ENCODE results near the gene ABI1. TPM values are rescaled to one million over a fixed set of nuclear protein-coding genes. Genes with fewer than 3 reads are reported as not detected.

The ABI1 gene
- total RNA-seq, 1 experiment from 2014 or later: 50.8 TPM

- Histone ChIP-seq H4K20me1 (ENCODE audit: insufficient read depth) (no peaks in the 10 kb centered on the region; the same call in 1 of the 2 replicates), H3K4me1 (replicated peaks; ENCODE audit: insufficient read depth) (no peaks in the 10 kb centered on the region), H3K9me3 (ENCODE audit: insufficient read depth, low read depth) (no peaks in the 10 kb centered on the region), H3K36me3 (ENCODE audit: low read depth) (no peaks in the 10 kb centered on the region), H3K27me3 (ENCODE audit: insufficient read depth, low read depth) (no peaks in the 10 kb centered on the region), H3K9me2 (ENCODE audit: insufficient read depth) (no peaks in the 10 kb centered on the region), H3K27ac (no peak overlapping the region), H2AFZ (no peak overlapping the region), H3K4me3 (no peak overlapping the region), H3F3A (ENCODE audit: insufficient read depth, low read depth) (no peaks in the 10 kb centered on the region), H3K4me2 (no peak overlapping the region), H3K79me2 (ENCODE audit: low read depth) (0 out of 2 replicates have a peak, but pooled peaks cover 9% of the 10 kb centered on the region)
- intact Hi-C loops (cut with micrococcal nuclease; ENCODE audit: unreplicated experiment): no loop called here
- no peak for DNase-seq
- TF ChIP-seq EZH2 (IDR thresholded peaks at IDR 0.05; ENCODE audit: low read depth): no peak
- TF ChIP-seq, protein P1, sequence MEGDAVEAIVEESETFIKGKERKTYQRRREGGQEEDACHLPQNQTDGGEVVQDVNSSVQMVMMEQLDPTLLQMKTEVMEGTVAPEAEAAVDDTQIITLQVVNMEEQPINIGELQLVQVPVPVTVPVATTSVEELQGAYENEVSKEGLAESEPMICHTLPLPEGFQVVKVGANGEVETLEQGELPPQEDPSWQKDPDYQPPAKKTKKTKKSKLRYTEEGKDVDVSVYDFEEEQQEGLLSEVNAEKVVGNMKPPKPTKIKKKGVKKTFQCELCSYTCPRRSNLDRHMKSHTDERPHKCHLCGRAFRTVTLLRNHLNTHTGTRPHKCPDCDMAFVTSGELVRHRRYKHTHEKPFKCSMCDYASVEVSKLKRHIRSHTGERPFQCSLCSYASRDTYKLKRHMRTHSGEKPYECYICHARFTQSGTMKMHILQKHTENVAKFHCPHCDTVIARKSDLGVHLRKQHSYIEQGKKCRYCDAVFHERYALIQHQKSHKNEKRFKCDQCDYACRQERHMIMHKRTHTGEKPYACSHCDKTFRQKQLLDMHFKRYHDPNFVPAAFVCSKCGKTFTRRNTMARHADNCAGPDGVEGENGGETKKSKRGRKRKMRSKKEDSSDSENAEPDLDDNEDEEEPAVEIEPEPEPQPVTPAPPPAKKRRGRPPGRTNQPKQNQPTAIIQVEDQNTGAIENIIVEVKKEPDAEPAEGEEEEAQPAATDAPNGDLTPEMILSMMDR (conservative IDR thresholded peaks at IDR 0.05): no peak
- no TSS peak for BruUV-seq (replicated peaks)
- CTCF ChIA-PET: no interaction called here
- POLR2A ChIA-PET (ENCODE audit: unreplicated experiment): no interaction called here
These were observed 59.5 kb downstream of the ABI1 start for GRCh38 chr10:26801274-26801673.

- Histone ChIP-seq H3K4me2 (no peak overlapping the region), H4K20me1 (ENCODE audit: insufficient read depth) (no peaks in the 10 kb centered on the region; the same call in none of the 2 replicates), H3K36me3 (ENCODE audit: low read depth) (no peaks in the 10 kb centered on the region), H3F3A (ENCODE audit: insufficient read depth, low read depth) (no peaks in the 10 kb centered on the region), H3K9me2 (ENCODE audit: insufficient read depth) (no peaks in the 10 kb centered on the region), H3K27me3 (ENCODE audit: insufficient read depth, low read depth) (no peaks in the 10 kb centered on the region), H3K9me3 (ENCODE audit: insufficient read depth, low read depth) (no peaks in the 10 kb centered on the region), H3K4me1 (replicated peaks; ENCODE audit: insufficient read depth) (no peaks in the 10 kb centered on the region), H3K4me3 (no peak overlapping the region), H3K27ac (no peak overlapping the region), H2AFZ (no peak overlapping the region), H3K79me2 (ENCODE audit: low read depth) (0 out of 2 replicates have a peak, but pooled peaks cover 9% of the 10 kb centered on the region)
- POLR2A ChIA-PET (ENCODE audit: unreplicated experiment): no interaction called here
- TF ChIP-seq, protein P1 (conservative IDR thresholded peaks at IDR 0.05): no peak
- no peak for TF ChIP-seq EZH2 (IDR thresholded peaks at IDR 0.05; ENCODE audit: low read depth)
- no TSS peak for BruUV-seq (replicated peaks)
- intact Hi-C loops (cut with micrococcal nuclease; ENCODE audit: unreplicated experiment): no loop called here
- CTCF ChIA-PET: no interaction called here
- DNase-seq: no peak
These were observed 60.3 kb downstream of the ABI1 start for GRCh38 chr10:26800468-26800867.

DNA sequence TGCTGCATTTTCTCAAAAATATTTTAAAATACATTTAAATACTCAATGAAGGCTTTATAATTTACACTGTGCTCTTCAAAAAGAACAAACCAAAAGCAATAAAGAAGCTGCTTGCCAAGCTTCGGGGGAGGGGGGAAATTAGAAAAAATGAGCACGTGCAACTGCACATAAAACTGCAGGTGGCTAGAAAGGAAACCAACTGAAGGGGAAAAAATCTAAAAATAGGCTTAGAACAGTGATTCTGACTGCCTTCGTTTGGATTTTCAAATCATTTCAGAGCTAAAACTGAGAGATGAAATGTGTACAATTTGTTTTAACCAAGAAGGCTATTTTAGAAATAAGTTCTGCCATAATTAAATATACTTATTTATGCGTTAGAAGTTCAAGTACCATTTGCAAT lies 61.4 kb downstream of the ABI1 start:
- H3K27ac ChIP-seq: no peak overlapping the region
- H4K20me1 ChIP-seq (ENCODE audit: insufficient read depth): no peaks in the 10 kb centered on the region; the same call in 1 of the 2 replicates
- H3K79me2 ChIP-seq (ENCODE audit: low read depth): 0 out of 2 replicates have a peak, but pooled peaks cover 9% of the 10 kb centered on the region
- no peak for DNase-seq
- no peak overlapping the region for H2AFZ ChIP-seq
- no peak overlapping the region for H3K4me3 ChIP-seq
- ChIA-PET POLR2A (ENCODE audit: unreplicated experiment) (no interaction called here), CTCF (no interaction called here)
- no peak overlapping the region for H3K4me2 ChIP-seq
- H3K4me1 ChIP-seq (replicated peaks; ENCODE audit: insufficient read depth): no peaks in the 10 kb centered on the region
- no peaks in the 10 kb centered on the region for H3K27me3 ChIP-seq (ENCODE audit: insufficient read depth, low read depth)
- H3K36me3 ChIP-seq (ENCODE audit: low read depth): no peaks in the 10 kb centered on the region
- intact Hi-C loops (cut with micrococcal nuclease; ENCODE audit: unreplicated experiment): no loop called here
- no peaks in the 10 kb centered on the region for H3F3A ChIP-seq (ENCODE audit: insufficient read depth, low read depth)
- H3K9me3 ChIP-seq (ENCODE audit: insufficient read depth, low read depth): no peaks in the 10 kb centered on the region
- H3K9me2 ChIP-seq (ENCODE audit: insufficient read depth): no peaks in the 10 kb centered on the region
- BruUV-seq (replicated peaks): no TSS peak
- TF ChIP-seq EZH2 (IDR thresholded peaks at IDR 0.05; ENCODE audit: low read depth): no peak
- TF ChIP-seq, protein P1 (conservative IDR thresholded peaks at IDR 0.05): no peak

All from PC-9 (cell line).